Mononuclear cell (primary cell): ENCODE data around the gene NEDD9. TPM values are rescaled to one million over a fixed set of nuclear protein-coding genes. Genes with fewer than 3 reads are reported as not detected.

ENCODE experiments used
- H3K27me3 ChIP-seq: 2 replicates; pipeline ENCODE4 v1.6.0; 2011; ENCODE audit warnings: low read length, control low read depth; ENCODE audit not compliant: insufficient read depth
- H3K4me1 ChIP-seq: 2 replicates; pipeline ENCODE4 v1.5.1; 2011; ENCODE audit warnings: mild to moderate bottlenecking, low read length, control low read depth; ENCODE audit not compliant: insufficient read depth
- H3K4me3 ChIP-seq: 2 replicates; pipeline ENCODE4 v1.5.1; 2011; ENCODE audit warnings: mild to moderate bottlenecking, low read length, moderate library complexity
- H3K9me3 ChIP-seq: 2 replicates; pipeline ENCODE4 v1.5.1; 2011; ENCODE audit warnings: low read depth, mild to moderate bottlenecking, control low read depth, low read length
- total RNA-seq: library from RNA; depleted of rRNA; stranded (reverse); fragments of >200 nt; gene quantifications from one replicate; pipeline ENCODE4 v1.2.3, GENCODE V29; 2012

The NEDD9 gene
- total RNA-seq, 1 donor = 42.4 TPM

DNA sequence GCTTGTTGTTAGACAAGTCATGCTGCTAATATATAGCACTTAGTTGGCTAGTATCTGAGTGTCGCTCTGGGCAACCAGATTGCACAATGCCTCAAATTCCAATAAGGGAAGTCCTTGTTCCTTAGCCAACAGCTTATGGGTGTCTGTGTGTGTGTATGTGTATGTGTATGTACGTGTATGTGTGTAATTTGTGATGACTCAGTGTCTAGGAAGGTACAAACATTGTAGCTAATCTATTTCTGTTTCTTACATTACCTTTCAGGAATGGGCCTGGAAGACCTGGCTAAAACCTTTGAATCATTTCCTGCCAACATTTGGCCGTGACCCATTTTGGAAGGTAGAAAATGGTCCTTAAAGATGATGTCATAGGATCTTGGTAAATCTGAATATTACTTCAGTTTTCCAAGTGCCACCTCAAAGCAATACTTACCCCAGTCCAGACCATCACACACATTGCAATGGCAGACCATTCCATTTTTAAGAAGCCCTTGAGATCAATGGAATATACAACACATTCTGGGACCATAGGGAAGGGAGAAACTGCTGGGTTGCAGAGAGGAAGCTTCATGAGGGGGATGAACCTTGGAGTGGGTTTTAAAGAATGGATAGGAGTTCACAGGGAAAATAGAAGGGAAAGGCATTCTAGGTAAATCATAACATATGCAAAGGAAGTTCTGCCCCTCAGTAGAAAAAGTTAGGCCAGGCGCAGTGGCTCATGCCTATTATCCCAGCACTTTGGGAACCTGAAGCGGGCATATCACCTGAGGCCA, 25.1 kb downstream of the NEDD9 start:
- Histone ChIP-seq H3K4me1 (peaks cover 58% of the 10 kb centered on the region), H3K9me3 (no peaks in the 10 kb centered on the region), H3K4me3 (no peak overlapping the region), H3K27me3 (no peaks in the 10 kb centered on the region)

- Histone ChIP-seq H3K9me3 (no peaks in the 10 kb centered on the region), H3K4me3 (no peak overlapping the region), H3K27me3 (no peaks in the 10 kb centered on the region), H3K4me1 (peaks cover 51% of the 10 kb centered on the region)
Observed at GRCh38 chr6:11206576-11206975, 25.9 kb downstream of the NEDD9 start.

DNA sequence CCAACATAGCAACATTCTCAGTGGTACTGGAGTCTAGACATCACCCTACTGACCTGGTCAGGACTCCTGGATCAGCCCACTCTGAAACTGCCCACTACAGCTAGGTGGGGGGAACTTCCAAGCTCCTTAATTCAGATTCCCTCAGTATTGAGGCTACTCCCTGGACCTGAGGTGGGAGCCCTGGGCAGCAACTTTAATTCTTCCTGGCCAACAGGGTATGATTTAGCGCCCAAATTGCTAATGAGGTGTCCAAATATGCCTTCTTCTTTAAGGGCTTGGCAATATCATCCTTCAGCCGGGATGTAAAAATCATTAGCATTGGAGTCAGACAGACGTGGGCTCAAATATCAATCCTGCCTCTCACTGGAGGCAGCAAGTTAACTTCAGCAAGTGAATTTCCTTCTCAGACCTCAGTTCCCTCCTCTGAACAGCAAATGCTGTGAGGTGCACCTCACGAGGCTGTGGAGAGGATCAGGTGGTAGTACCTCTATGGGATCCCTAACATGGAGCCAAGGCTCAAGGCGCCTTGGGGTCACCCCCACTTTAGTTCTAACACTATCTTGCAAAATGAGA, 27.6 kb downstream of the NEDD9 start:
- H3K4me1 ChIP-seq = peaks cover 35% of the 10 kb centered on the region
- no peaks in the 10 kb centered on the region for H3K27me3 ChIP-seq
- no peak overlapping the region for H3K4me3 ChIP-seq
- no peaks in the 10 kb centered on the region for H3K9me3 ChIP-seq

- H3K9me3 ChIP-seq = no peaks in the 10 kb centered on the region
- peaks cover 37% of the 10 kb centered on the region for H3K4me1 ChIP-seq
- no peaks in the 10 kb centered on the region for H3K27me3 ChIP-seq
- no peak overlapping the region for H3K4me3 ChIP-seq
Observed at GRCh38 chr6:11204005-11204399, 28.5 kb downstream of the NEDD9 start.

- H3K27me3 ChIP-seq = no peaks in the 10 kb centered on the region
- no peaks in the 10 kb centered on the region for H3K9me3 ChIP-seq
- peaks cover 41% of the 10 kb centered on the region for H3K4me1 ChIP-seq
- no peak overlapping the region for H3K4me3 ChIP-seq
Observed at GRCh38 chr6:11203306-11204004, 29.0 kb downstream of the NEDD9 start.

- Histone ChIP-seq H3K4me3 (no peak overlapping the region), H3K27me3 (no peaks in the 10 kb centered on the region), H3K9me3 (no peaks in the 10 kb centered on the region), H3K4me1 (peaks cover 38% of the 10 kb centered on the region)
Observed at GRCh38 chr6:11202513-11203305, 29.8 kb downstream of the NEDD9 start.

DNA sequence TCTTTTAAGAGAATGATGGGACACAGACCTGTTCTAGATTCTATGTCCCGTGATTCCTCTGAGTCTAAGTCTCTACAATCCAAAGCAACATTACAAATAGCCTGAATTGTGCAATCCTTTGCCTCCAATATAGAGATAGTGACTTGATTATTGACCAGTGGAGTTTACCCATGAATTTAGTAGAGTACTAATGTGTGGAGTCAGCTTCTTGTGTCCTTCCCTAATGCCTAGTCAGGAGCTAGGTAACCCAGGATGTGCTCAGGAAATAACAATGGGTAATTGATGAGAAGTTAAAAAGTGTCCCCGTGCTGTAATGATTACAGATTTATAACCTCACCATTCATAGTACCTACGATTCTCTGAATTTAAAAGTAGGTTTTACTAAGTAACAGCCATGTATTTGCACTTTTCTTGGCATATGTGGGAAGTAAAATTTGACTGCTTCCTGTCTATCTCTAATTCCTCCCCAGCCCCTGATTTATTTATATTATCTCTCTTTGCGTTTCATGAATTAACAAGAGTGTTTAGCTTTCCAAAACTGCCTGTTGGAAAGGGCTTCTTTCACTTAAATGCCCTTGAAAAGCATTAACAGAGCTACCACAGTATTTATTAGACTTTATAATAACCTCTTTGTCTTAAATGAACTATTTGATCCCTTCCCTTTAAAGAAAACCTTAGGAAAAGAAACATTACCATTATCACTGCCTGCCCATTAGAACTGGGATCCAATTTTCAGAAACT, 30.5 kb downstream of the NEDD9 start:
- Histone ChIP-seq H3K9me3 (no peaks in the 10 kb centered on the region), H3K27me3 (no peaks in the 10 kb centered on the region), H3K4me1 (peaks cover 32% of the 10 kb centered on the region), H3K4me3 (no peak overlapping the region)

DNA sequence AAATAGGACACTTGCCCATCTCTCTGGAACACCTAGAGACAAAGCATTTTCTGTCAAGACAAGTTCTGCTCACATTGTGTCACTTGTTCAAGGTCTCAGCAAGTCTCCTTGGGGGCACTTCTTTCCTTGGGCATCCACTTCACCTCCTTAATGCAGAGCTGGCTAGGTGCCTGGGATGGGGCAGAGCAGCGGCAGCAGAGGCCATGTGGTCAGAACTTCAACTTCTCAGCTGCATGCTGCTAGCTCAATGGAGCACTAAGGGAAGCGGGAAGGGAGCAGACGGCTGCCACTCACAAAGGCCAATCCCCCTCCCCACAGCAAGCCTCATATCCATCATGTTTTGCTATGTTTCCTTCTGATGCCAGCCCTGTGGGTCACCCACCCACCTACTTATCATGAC, 31.5 kb downstream of the NEDD9 start:
- Histone ChIP-seq H3K4me1 (peaks cover 23% of the 10 kb centered on the region), H3K9me3 (no peaks in the 10 kb centered on the region), H3K4me3 (no peak overlapping the region), H3K27me3 (no peaks in the 10 kb centered on the region)

GRCh38 chr6:11200356-11200755, 32.1 kb downstream of the NEDD9 start:
- Histone ChIP-seq H3K27me3 (no peaks in the 10 kb centered on the region), H3K4me1 (peaks cover 16% of the 10 kb centered on the region), H3K4me3 (no peak overlapping the region), H3K9me3 (no peaks in the 10 kb centered on the region)

- peaks cover 12% of the 10 kb centered on the region for H3K4me1 ChIP-seq
- H3K9me3 ChIP-seq = no peaks in the 10 kb centered on the region
- no peak overlapping the region for H3K4me3 ChIP-seq
- no peaks in the 10 kb centered on the region for H3K27me3 ChIP-seq
Observed at GRCh38 chr6:11198663-11199603, 33.5 kb downstream of the NEDD9 start.

- Histone ChIP-seq H3K9me3 (no peaks in the 10 kb centered on the region), H3K4me3 (no peak overlapping the region), H3K4me1 (peaks cover 6% of the 10 kb centered on the region), H3K27me3 (no peaks in the 10 kb centered on the region)
Observed at GRCh38 chr6:11197850-11198249, 34.6 kb downstream of the NEDD9 start.

- Histone ChIP-seq H3K4me3 (no peak overlapping the region), H3K27me3 (no peaks in the 10 kb centered on the region), H3K4me1 (peaks cover 6% of the 10 kb centered on the region), H3K9me3 (no peaks in the 10 kb centered on the region)
Observed at GRCh38 chr6:11197175-11197536, 35.3 kb downstream of the NEDD9 start.

DNA sequence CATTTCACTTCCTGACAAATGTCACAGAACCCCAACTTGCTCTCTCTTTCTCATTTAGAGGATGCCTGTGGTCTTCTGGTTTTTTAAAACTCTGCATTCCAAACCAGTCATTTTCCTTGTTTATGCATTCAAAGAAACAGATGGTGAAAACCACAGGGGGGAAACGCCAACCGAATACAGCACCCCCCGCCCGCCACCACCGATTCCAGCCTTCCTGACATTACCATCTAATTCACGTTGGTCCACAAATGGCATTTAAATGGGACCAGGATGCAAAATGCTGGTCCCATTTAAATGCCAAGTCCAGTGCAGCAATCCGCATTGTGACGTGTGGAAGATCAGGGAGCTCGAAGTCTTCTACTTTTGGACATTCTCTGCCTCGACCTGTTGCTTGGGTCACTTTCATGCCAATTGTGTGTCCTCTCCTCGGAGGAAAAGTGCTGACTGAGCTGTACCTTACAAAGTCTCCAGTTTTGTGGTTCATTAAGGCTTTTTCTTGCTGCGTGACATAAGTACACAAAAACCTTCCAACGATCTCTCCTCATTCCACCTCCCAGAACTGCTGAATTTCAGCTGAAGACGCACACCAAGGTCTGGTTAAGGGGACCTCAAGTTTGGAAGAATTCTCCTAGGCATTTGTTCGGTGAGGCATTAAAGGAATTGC, 35.8 kb downstream of the NEDD9 start:
- Histone ChIP-seq H3K9me3 (no peaks in the 10 kb centered on the region), H3K27me3 (no peaks in the 10 kb centered on the region), H3K4me3 (no peak overlapping the region), H3K4me1 (peaks cover 6% of the 10 kb centered on the region)
